HG03196 (cell line): Measurements from ENCODE around the gene HMGA1.
"Not testable (repeated sequence)": the region's sequence is repeated elsewhere in the genome, so short reads cannot be mapped to it uniquely, and the experiment has no call there.

Source experiments
- ATAC-seq: cut with Tn5 transposase; IDR thresholded peaks from one replicate; pipeline ENCODE4 v1.9.1; 2021; ENCODE audit not compliant: unreplicated experiment

The HMGA1 gene

DNA sequence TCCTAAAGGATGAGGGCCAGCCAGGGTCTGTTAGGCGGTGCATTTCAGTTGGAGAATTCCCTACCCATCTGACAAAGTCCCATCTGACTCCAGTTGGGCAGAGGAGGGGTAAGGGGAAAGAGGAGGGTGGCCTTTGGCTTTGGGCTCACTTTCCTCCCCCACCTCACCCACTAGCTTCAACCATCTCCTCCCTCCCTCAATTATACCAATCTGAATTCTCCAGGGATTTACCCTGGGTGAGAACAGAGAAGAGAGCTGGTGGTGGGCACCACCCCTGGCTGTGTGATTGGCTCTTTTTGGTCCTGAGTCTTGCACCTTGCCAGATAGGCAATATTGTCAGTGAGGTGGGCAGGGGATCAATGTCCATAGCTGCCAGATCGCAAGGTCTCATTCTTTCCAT, 3.2 kb downstream of the HMGA1 start:
- no peak for ATAC-seq

- no peak for ATAC-seq
Observed at GRCh38 chr6:34240329-34241248, 3.9 kb downstream of the HMGA1 start.

- ATAC-seq: no peak
Observed at GRCh38 chr6:34241351-34242215, 4.9 kb downstream of the HMGA1 start.

GRCh38 chr6:34242252-34243130, 5.8 kb downstream of the HMGA1 start:
- no peak for ATAC-seq

DNA sequence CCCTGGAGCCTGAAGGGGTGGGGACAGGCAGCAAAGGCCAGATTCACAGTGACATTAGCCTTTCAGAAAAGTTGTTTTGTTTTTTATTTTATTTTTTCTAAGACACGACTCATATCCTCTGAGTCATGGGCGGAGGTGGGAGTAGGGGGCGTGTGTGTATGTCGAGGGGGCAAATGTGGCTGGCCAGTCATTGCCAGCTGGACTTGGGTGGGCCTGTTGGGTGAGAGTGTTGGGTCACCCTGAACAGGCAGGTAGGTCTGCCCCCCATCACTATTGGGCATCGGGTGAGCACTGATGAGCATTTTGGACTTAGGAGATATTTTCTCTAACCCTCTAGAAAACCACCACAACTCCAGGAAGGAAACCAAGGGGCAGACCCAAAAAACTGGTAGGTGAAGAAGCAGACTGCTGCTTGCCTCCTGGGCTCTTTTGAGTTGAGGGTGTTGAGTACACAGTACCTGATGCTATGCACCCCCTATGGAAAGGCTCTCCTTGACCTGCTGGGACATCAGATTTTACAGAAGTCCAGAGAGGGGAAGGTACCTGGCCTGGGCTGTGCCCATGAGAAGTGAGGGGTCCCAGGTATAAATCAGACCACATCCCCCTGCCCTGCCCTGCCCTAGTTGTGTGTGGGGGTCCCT, 6.6 kb downstream of the HMGA1 start:
- ATAC-seq: no peak

DNA sequence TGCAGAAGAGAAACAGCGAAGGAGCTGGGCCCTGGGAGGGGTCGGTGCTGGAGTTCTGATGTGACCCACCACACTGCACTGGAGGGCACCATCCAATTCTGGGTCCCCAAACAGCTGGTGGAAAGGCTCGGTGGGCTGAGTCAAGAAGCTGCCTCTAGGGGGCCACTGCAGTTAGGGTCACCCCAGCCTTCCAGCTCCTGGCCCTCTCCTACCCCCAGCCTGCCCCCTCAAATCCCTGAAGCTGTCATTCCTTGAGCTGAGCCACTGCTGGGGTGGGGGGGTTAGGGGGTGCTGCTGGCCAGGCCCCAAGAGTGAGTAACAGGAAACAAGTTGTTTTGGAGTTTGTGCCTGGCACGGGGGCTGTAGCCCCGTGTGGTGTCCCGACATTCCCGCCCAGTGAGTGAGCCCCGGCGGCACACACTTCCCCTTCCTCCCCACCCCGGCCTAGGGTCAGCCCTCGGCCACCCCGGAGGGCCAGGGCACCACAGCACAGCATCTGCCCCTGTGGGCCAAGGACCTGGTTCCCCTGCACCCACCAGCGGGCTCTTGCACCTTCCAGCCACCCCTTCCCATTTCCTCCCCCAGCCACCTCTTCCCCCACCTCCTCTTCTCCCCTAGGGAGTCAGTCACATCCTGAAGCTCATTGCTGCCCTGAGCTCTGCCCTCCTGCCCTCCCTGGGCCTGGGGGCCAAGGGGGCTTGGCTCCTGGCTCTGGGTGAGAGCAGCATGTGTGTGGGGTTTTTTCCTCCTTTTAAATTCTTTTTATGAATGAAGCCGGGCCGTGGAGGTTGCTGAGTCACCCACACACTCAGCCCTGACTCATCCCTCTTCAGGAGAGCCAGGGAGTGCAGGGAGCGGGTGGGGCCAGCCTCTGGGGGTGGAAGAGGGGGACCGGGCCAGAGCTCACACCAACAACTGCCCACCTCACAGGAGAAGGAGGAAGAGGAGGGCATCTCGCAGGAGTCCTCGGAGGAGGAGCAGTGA, 7.5 kb downstream of the HMGA1 start:
- ATAC-seq: no peak

DNA sequence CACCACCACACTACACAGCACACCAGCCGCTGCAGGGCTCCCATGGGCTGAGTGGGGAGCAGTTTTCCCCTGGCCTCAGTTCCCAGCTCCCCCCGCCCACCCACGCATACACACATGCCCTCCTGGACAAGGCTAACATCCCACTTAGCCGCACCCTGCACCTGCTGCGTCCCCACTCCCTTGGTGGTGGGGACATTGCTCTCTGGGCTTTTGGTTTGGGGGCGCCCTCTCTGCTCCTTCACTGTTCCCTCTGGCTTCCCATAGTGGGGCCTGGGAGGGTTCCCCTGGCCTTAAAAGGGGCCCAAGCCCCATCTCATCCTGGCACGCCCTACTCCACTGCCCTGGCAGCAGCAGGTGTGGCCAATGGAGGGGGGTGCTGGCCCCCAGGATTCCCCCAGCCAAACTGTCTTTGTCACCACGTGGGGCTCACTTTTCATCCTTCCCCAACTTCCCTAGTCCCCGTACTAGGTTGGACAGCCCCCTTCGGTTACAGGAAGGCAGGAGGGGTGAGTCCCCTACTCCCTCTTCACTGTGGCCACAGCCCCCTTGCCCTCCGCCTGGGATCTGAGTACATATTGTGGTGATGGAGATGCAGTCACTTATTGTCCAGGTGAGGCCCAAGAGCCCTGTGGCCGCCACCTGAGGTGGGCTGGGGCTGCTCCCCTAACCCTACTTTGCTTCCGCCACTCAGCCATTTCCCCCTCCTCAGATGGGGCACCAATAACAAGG, 8.5 kb downstream of the HMGA1 start:
- not testable (repeated sequence) for ATAC-seq

GRCh38 chr6:34245761-34246140, 9.1 kb downstream of the HMGA1 start:
- not testable (repeated sequence) for ATAC-seq

DNA sequence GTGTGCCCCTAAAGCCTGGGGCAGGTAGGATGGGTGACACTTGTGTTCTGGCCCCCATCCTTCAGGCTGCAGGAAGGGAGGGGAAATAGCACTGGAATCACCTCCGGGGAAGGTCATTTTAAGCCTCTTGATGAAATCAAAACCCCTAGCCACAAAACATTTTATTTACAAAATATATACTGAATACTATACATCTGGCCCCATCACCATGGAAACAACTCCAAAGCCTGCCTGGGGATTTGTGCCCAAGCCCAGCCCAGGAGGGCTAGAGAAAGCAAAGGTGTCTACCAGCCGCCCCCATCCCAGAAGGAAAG, 9.5 kb downstream of the HMGA1 start:
- ATAC-seq: no peak

DNA sequence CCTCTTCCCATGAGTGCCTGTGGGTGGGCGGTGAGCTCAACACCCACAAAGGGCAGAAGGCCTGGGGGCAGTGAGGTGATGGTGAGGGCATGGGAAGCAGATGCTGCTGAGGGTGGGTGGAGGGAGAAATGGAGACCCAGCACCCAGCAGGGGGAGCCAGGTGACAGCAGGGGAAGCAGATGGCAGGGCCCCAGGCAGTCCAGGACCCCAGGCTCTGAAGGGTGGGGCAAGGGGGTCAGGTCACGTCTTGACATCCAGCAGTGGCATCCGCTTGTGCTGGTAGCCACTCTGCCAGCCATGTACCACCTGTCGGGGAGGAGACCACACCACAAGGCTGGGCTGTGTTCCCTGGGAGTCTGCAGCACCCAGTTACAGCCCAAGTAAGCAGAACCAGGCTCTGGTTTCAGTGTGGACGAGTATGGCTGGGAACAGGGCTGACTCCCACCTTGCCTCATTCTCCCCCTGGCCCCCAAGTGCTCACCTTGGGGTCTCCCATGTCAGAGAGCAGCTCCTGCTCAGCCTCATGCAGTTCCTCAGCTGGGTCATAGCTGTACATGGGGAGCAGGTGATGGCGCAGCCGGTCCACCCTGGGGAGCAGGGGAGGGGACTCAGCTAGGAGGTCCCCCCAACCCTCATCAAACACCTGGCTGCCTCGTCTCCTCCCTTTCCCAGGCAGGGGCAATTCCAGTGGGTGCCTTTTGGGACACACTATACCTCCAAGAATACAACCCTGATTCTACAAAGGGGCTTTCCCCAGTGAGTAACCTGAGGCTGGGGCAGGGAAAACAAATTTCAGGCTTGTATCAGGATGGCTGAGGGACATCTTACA, 10.1 kb downstream of the HMGA1 start:
- no peak for ATAC-seq

DNA sequence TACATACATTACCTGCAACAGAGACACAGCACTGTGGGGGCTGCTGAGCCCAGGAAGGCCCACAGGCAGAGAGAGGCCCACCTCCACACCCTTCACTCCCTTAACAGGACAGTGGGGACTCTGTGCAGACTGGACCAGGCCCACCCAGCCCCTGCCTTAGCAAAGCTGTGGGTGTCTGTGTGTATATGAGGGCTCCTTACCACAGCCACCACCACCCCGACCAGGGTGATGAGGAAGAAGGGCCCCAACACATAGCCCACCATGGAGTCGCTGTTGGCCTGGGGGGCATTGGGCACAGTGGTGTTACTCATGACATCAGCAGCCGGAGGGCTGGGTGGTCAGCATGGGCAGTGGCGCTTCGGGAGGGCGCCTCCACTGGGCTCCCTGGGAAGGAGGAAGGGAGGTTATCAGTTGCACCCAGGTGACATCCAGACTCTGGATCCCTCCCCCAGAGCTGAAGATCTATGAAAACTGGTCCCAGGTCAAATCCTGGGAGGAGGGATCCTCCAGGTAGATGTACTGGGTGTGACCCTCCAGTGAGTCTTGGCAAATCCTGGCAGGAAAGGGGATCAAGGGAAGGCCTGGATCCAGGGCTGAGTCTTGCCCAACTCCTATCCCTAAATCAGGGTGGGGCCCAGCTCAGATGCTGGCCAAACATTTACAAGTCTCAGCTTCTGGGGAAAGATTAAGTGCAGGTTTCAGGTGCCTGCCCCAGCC, 11.0 kb downstream of the HMGA1 start:
- ATAC-seq: no peak

DNA sequence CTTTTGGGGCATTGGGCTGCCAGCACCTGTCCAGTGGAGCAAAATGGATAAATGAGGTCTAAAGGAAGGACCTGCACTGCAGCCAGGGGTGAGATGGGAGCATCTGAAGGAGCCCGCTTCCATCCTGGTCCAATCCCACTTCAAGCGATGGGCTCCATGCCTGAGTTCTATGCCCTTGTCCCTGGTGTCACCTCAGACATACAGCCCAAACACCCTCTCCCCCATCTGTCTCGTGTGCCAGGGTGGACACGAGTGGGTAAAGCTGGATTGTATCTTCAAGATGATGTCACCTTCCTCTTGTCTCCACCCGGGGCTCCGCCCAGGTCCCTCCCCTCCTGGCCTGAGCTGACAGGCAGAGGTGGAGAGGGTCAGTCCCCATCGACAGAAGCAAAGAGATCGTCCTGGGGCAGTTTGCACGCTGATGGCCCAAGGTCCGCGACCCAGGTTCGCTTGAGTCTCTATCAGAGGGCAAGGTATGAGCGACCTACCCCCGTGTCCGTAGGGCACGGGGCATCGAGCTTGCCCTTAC, 11.6 kb downstream of the HMGA1 start:
- peak; percentile 3 for ATAC-seq

GRCh38 chr6:34248727-34249468, 12.2 kb downstream of the HMGA1 start, which contains the start of gene SMIM29:
TSS of gene SMIM29 (minus strand) at chr6:34249006. CDS start at chr6:34247791, 1,215 bp downstream.
- ATAC-seq: peak; percentile 82

- no peak for ATAC-seq
Observed at GRCh38 chr6:34249469-34250261, 13.0 kb downstream of the HMGA1 start.

DNA sequence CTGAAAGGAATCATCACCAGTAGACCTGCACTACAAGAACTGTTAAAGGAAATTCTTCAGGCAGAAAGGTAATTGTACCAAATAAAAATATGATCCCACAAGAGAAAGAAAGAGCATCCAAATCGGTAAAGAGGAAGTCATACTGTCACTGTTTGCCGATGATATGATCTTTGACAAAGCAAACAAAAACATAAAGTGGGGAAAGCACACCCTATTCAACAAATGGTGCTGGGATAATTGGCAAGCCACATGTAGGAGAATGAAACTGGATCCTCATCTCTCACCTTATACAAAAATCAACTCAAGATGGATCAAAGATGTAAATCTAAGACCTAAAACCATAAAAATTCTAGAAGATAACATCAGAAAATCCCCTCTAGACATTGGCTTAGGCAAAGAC, 15.7 kb downstream of the HMGA1 start:
- not testable (repeated sequence) for ATAC-seq
